Left renal pelvis (tissue), 4 donors: ENCODE measurements around the gene ADAP2. TPM values are rescaled to one million over a fixed set of nuclear protein-coding genes. Genes with fewer than 3 reads are reported as not detected.
"Not testable (repeated sequence)": the region's sequence is repeated elsewhere in the genome, so short reads cannot be mapped to it uniquely, and the experiment has no call there.

Experiments used
- DNase-seq, 4 donors: peaks; one replicate each; pipeline ENCODE4 v3.0.0-alpha.2; 2013; ENCODE audit warnings: low read depth in 4 of 4, low spot score in 3 of 4
- polyA plus RNA-seq, 4 donors: library from polyadenylated mRNA; unstranded; fragments of 120-200 nt; gene quantifications; one replicate each; pipeline ENCODE4 v1.2.1, GENCODE V29; 2013; ENCODE audit not compliant: insufficient read length in 4 of 4

ADAP2 gene
- polyA plus RNA-seq, 4 donors, result 3.1 to 8.5 (median 3.5) TPM

- DNase-seq, result not testable (repeated sequence)
These were observed 8.1 kb downstream of the ADAP2 start for GRCh38 chr17:30929861-30930260.

GRCh38 chr17:30930495-30930894, 8.8 kb downstream of the ADAP2 start:
- no peak for DNase-seq

GRCh38 chr17:30931582-30931981, 9.8 kb downstream of the ADAP2 start:
- not testable (repeated sequence) for DNase-seq

- DNase-seq, result no peak
These were observed 12.2 kb downstream of the ADAP2 start for GRCh38 chr17:30933966-30934365.

GRCh38 chr17:30939051-30939689, 17.4 kb downstream of the ADAP2 start:
- no peak for DNase-seq

- DNase-seq, result no peak
These were observed 20.7 kb downstream of the ADAP2 start for GRCh38 chr17:30942308-30943079.

- DNase-seq, result no peak
These were observed 26.1 kb downstream of the ADAP2 start for GRCh38 chr17:30947796-30948195.

GRCh38 chr17:30950189-30950588, 28.4 kb downstream of the ADAP2 start:
- no peak for DNase-seq

GRCh38 chr17:30950669-30951399, 29.1 kb downstream of the ADAP2 start:
- DNase-seq, result peak in 3 of 4 donors; percentile 17 to 59 (median 49)

- no peak for DNase-seq
These were observed 31.1 kb downstream of the ADAP2 start for GRCh38 chr17:30952638-30953393.

GRCh38 chr17:30954046-30954830, 32.5 kb downstream of the ADAP2 start:
- no peak for DNase-seq

GRCh38 chr17:30956764-30957374, 35.1 kb downstream of the ADAP2 start:
- DNase-seq, result no peak

GRCh38 chr17:30957741-30958140, 36.0 kb downstream of the ADAP2 start:
- DNase-seq, result no peak

- DNase-seq, result no peak
These were observed 36.4 kb downstream of the ADAP2 start for GRCh38 chr17:30958187-30958586.

GRCh38 chr17:30961209-30962188, 39.8 kb downstream of the ADAP2 start:
- DNase-seq, result no peak

- DNase-seq, result not testable (repeated sequence)
These were observed 42.6 kb downstream of the ADAP2 start for GRCh38 chr17:30964312-30964711.

GRCh38 chr17:30964876-30965275, 43.1 kb downstream of the ADAP2 start:
- no peak for DNase-seq

- no peak for DNase-seq
These were observed 43.9 kb downstream of the ADAP2 start for GRCh38 chr17:30965686-30966085.
